ENCODE results near the gene RBP3.

DNA sequence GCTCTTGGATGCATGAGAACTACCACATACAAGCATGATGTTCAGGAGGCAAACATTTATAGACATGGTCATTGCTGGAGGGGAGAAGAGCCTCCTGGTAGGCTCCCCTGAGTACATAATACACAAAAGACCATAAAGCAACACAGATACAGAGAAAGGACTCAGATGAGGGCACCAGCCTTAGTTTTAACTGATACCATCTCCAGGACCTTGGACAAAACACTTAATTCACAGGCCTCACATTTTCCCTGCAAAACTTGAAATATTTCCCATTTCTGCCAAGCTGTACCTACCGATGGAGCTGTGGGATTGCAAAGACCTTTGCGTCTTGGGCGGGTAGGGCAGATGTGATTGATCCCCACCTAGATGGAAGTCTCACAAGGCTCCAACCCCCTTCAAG lies 52.6 kb downstream of the RBP3 start:
- TF ChIP-seq, protein P1, sequence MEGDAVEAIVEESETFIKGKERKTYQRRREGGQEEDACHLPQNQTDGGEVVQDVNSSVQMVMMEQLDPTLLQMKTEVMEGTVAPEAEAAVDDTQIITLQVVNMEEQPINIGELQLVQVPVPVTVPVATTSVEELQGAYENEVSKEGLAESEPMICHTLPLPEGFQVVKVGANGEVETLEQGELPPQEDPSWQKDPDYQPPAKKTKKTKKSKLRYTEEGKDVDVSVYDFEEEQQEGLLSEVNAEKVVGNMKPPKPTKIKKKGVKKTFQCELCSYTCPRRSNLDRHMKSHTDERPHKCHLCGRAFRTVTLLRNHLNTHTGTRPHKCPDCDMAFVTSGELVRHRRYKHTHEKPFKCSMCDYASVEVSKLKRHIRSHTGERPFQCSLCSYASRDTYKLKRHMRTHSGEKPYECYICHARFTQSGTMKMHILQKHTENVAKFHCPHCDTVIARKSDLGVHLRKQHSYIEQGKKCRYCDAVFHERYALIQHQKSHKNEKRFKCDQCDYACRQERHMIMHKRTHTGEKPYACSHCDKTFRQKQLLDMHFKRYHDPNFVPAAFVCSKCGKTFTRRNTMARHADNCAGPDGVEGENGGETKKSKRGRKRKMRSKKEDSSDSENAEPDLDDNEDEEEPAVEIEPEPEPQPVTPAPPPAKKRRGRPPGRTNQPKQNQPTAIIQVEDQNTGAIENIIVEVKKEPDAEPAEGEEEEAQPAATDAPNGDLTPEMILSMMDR (IDR thresholded peaks at IDR 0.05) = no peak
- no peak for TF ChIP-seq POLR2A (IDR thresholded peaks at IDR 0.05)

Measured in heart left ventricle (tissue), 13 donors.